Fibroblast of peridontal ligament (primary cell): ENCODE results near the gene FOXF1.
A peak's percentile ranks its signal among the peaks of the same experiment; 100 is the strongest.

Experiments
- DNase-seq: peaks from one replicate; pipeline ENCODE4 v3.0.0-alpha.2; 2010; ENCODE audit errors: extremely low read depth

FOXF1 gene

GRCh38 chr16:86504315-86505184 is 5.8 kb upstream of the FOXF1 start:
- peak; percentile 20 for DNase-seq

GRCh38 chr16:86505185-86505898 is 5.0 kb upstream of the FOXF1 start:
- DNase-seq, result no peak

- DNase-seq, result peak; percentile 29
These were observed 4.1 kb upstream of the FOXF1 start for GRCh38 chr16:86505899-86506864.

- DNase-seq, result peak; percentile 31
These were observed 2.9 kb upstream of the FOXF1 start for GRCh38 chr16:86507173-86508027.

DNA sequence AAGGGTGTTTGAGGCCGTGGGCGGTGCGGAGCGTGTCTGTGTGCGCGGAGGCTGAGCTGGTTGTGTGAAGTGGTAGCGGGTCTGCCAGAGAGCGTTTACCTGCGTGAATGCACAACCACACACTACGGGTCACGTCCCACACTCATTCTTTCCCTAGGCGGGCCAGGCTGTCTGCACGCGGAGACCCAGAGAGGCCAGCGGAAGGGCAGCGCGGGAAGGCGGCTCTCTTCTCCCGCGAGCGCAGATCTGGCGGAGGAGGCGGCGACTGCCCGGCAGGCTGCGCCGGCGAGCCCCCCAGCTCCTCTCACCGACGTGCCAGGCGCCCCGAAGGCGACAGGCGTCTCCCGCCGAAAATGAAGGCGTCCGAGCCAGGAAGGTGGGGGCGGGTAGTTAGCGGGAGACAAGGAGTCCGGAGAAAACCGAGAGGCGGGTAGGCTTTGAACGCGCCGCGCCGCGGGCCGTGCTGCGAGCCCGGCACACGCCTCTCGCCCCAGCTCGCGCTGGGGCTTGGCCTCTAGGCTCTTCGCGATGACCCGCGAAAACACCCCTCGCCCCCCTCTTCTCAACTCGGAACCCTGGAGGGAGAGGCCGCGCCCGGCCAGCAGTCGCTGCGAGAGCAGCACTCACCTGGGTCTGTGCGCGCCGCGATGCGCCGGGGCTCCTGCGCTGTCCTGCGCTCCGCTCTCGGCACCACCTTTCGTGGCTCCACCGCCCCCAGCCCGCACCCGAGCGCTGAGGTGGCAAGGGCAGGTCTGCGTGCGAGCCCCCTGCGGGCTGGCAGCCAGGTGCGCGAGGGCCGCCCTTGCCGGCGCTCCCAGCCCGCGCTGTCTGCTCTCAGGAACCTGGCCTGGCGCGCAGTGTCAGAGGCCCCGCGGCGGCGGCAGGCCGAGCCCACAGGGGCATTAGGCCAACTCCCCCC is 2.0 kb upstream of the FOXF1 start:
- DNase-seq, result peak; percentile 42

DNA sequence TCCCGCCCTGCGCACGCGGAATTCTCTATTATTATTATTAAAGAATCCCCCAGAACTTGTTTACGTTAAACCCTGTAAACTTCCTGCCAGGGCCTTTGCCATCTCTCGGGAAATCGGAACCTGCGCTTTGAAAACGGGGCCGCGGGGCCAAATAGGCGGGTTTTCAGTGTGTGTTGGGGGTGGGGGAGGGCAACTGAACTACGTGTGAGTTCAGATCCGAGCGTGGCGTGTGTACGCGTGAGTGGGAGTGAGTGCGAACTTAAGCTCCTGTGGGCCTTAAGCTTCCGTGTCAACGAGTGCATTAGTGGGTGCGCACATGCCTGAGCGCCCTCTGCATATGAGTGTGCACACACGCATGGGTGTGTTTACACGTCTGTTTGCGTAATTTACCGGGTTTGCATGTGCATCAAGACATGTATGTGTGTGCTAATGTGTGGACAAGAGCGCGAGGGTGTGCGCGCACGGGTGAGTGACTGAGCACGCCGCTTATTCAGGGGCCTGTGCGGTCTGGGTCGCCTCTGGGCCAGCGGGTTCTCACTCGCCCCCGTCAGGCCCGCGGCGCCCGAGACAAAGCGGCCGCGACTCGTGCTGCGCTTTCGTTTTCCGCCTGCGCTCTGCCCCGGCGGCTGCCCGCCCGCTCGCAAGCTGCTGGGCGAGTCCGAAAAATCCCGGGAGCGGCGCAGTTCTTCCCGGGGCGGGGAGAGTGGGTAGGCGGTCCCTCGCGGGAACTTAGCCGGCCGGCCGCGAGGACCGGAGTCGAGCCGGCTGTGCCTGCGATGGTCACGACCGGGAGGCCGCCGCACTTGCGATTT is 1.2 kb upstream of the FOXF1 start:
- DNase-seq, result peak; percentile 84

DNA sequence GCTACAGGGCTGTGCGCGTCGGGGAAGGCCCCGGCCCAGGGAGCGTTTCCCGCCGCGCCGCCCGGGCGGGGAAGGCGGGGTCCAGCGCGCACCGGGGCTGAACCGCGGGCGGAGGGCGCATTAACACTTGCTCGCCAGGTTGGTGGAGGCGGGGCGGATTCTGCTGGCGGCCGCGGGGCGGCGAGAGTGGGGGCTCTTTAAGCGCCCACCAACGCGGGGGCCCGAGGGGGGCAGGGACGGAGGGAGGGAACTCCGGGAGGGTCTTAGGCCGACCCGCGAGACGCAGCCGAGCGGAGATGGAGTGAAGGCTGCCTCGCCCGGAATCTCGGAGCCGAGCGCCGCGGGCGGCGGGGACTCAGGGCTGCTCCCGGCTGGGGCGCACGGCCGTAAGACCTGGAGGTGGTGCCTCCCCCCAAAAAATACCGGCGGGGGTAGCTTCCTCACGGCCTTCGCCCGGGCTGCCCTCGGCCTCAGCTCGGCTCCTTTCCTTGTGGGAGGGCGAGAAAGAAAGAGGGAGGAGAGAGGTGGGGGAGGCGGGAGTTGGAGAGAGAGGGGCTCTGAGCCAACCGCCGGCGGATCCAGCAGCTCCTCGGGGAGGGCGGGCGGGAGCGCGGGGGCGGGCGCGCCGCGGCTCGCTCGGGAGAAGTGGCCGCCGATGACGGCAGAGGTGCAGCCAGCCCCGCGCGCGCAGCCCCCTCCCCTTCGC is 415 bp upstream of the FOXF1 start:
- peak; percentile 92 for DNase-seq

GRCh38 chr16:86511317-86512161 is 1.2 kb downstream of the FOXF1 start:
- peak; percentile 46 for DNase-seq

GRCh38 chr16:86512301-86512859 is 2.1 kb downstream of the FOXF1 start:
- DNase-seq, result peak; percentile 25

- peak; percentile 47 for DNase-seq
These were observed 2.6 kb downstream of the FOXF1 start for GRCh38 chr16:86512860-86513470.

- peak; percentile 47 for DNase-seq
These were observed 3.3 kb downstream of the FOXF1 start for GRCh38 chr16:86513471-86514277.

GRCh38 chr16:86514481-86515376 is 4.4 kb downstream of the FOXF1 start:
- peak; percentile 64 for DNase-seq

DNA sequence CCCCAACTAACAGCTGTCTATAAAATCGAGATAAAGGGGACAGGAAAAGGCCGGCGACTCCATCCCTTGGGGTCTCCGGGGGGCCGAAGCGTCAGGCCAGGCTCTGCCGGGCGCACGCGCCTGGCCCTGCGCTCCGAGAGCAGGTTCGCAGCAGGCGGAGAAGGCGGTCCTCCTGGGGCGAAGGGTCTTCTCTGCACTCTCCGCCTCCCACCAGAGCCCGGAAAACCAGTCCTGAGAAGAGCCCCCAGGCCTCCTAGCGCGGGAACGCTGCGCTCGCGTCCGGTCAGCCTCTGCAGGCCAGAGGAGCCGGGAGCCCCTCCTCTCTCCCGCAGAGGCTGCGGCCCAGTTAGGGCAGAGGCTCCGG is 5.1 kb downstream of the FOXF1 start:
- peak; percentile 32 for DNase-seq

DNA sequence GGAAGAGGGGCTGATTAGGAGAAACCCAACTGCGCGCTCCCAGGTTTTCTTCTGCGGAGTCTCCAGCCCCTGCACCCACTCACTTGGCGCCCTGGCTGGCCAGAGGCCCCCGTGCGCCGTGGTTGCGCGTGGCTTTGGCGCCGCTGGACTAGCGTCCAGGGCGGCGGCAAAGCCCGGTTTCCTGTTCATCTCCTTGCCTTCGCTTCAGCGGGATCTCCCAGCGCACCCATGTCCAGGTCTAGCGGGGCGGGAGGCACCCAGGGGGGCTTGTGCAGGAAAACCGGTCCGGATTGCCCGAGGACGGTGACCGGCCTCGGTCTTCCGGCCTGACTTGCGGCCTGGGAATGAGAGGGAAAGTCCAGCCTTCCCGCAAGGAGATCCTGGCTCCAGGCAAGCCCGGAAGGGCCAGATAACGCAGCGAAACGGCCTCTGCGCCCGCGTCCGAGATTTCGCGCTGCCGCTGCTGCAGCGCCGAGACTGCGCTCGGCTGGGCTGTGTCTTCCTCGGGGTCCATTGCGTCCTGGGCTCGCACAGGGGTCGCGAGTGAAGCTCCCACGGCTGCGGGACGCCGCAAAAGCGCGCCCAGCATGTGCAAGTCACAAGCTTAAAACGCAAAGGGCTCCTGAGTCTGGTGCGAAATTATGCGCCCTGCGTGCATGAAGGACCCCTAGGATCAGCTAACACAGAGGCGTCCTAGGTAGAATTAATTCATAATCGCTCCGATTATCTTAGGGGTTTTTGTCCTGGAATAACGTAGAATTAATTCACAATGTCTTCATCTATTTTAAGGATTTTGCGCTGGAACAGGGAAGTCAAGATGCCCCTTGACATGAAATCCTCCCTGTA is 5.7 kb downstream of the FOXF1 start:
- DNase-seq, result peak; percentile 65
